Measurements from ENCODE around the gene SLC38A11. TPM values are rescaled to one million over a fixed set of nuclear protein-coding genes. Genes with fewer than 3 reads are reported as not detected.

SLC38A11 gene
- total RNA-seq, 1 experiment from 2014 or later: not detected

DNA sequence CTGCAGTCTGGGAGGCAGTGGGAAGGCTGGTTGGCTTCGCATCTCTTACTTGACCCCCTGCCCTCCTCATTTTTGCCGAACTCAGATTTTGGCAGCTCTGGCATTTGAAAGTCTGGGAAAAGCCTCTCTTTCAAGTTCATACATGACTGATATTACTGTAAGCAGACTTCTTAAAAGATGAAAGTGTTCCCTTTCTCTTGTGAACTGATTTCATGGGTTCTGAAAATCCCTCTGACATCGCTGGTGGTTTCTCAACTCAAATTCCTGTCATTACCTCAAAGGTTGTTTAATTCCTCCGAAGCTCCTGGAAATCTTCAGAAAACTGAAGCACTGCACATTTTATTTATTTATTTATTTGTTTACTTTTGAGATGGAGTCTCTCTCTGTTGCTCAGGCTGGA, 16.9 kb upstream of the SLC38A11 start:
- no peak for DNase-seq (ENCODE audit: low read depth)

DNA sequence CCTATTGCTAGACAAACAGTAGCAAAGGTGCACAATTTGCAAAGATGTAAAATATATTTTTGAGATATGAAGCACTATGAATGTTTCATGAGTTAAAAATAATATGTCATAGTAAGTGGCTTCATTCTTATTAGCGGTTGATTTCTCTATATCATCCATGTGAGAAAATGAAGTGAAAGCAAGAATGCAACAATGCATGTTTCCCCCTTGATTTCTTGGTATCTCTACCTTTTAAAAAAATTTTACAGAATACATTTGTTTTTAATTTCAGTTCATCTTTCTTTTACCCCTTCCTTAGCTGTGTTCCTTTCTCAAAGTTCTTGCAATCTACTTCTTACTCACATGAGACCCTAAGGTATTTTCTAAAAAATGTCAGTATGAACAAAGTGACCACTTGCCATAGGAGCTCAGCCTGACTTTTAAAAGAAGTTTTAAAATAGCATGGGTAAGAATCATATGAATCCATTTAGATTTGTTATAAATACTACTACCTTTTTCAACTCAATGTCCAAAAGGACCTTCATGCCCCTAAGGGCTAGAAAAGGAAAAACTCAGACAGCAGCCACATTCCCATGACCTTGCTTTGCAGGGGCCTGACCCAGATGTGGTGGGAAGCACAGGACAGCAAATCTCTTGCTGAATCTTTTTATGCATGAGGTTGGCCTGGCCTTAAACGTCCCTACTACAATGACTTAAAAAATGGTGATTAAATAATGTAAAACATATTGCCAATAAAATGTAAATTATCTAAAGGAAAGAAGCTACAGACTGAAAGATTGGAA, 14.8 kb upstream of the SLC38A11 start:
- no peak for DNase-seq (ENCODE audit: low read depth)

GRCh38 chr2:164967781-164968228, 12.5 kb upstream of the SLC38A11 start:
- peak; percentile 95 for DNase-seq (ENCODE audit: low read depth)

DNA sequence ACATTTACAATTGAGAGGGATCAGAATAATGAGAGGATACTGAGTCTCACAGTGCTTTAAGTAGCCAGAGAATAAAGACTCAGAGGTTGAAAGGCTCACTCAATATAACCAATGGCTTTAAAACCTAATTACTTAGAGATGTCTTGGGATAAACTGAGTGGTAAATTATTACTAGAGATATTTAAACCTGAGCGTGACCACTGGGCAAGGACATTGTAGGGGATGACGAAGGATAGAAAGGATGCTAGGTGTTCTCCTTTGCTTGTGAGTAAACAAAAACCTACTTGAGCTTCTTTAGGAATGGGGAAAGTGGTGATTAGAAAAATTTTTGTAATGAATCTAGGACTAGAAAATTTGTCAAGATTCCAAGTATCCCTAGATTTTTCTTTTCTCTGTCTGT, 12.0 kb upstream of the SLC38A11 start:
- no peak for DNase-seq (ENCODE audit: low read depth)

- no peak for DNase-seq (ENCODE audit: low read depth)
Observed at GRCh38 chr2:164964700-164965099, 9.4 kb upstream of the SLC38A11 start.

DNA sequence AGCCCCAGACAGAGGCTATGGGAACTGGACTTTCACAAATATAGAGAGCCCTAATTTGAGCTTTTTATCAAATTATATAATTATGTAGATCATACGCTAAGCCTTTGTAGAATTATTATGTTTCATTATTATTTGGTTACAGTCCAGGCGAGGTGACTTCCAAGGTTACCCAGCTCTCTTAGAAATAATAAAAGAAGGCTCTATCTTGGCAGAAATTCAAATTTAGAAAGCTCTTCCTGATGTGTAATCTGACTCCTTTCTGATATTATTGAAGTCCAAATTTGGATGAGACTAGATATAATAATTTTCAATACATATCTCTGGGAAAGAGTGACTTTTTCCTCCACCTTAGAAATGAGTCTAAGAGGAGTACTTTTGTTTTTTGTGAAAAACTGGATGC, 4.8 kb upstream of the SLC38A11 start:
- no peak for DNase-seq (ENCODE audit: low read depth)

DNA sequence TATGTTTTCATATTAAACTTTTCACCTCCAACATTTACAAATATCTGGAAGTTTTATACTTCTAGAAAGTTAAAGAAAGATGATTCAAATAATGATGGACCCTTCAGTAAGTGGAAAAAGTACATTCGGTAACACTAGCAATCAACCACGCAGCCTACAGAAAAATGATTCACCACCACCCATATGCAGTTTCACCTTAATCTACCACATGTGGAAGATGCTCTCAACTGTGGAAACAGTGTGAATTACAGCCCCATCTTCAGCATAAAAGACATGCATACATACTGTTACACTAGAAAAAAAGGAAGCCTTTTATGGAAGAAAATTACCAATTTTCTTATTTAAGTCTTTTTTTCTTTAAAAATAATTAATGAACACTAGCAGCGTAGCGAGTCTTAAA, 1.1 kb downstream of the SLC38A11 start:
- no peak for DNase-seq (ENCODE audit: low read depth)

- DNase-seq (ENCODE audit: low read depth): no peak
Observed at GRCh38 chr2:164953279-164953678, 2.0 kb downstream of the SLC38A11 start.

DNA sequence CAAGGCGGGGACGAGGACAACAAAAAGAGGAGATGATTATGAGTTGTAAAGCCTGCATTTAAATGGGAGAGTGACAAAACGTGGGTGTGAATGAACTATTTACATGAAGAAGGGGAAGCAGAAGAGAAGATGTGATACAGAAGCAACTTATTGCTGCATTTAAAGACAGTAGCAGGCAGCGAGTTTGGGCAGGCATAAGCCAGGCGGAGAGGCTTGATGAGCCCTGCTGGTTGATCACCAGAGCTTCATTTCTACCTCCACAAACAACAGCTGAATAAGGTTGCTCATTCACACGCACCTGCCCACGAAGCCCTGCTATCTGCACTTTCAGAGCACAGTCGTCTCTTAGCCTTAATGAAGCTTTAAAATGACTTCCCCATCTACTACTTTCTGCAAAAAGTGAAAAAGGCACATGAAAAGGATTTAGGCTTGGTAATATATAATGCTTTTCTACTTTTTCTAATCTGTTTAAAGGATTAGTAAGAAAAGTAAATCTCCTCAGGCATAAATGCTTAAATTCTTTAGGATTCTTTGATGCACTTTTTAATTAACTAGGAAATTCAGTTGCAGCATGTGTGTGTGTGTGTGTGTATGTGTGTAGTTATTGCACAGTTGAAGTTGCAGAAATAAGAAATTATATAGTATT, 3.1 kb downstream of the SLC38A11 start:
- no peak for DNase-seq (ENCODE audit: low read depth)

GRCh38 chr2:164948540-164948939, 6.8 kb downstream of the SLC38A11 start:
- no peak for DNase-seq (ENCODE audit: low read depth)

DNA sequence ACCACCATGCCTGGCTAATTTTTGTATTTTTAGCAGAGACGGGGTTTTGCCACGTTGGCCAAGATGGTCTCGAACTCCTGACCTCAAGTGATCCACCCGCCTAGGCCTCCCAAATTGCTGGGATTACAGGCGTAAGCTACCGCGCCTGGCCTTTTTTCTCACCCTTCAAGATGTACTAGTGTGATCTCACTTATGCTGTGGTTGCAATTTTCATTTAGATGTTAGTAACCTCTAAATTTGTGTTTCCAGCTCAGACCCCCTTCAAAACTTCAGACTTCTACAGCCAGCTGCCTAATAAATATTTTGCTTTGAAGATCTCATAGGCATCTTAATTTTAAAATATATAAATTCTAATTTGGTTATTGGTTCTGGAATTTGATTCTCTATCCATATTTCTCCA, 8.0 kb downstream of the SLC38A11 start:
- DNase-seq (ENCODE audit: low read depth): no peak

DNA sequence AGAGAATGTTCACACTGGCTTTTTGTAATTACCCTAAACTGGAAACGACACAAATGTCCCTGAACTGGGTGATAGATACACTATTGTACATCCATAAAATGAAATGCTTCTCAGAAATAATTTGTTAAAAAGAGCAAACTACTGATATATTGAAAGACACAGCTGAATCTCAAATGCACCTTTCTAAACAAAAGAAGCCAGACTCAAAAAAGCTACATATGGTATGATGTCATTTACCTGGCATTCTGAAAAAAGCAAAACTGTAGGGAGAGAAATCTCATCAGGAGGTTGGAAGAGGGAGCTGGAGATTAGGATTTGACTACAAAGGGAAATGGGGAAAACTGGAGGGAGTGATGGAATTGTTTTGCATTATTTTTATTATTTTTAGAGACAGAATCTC, 12.0 kb downstream of the SLC38A11 start:
- no peak for DNase-seq (ENCODE audit: low read depth)

DNA sequence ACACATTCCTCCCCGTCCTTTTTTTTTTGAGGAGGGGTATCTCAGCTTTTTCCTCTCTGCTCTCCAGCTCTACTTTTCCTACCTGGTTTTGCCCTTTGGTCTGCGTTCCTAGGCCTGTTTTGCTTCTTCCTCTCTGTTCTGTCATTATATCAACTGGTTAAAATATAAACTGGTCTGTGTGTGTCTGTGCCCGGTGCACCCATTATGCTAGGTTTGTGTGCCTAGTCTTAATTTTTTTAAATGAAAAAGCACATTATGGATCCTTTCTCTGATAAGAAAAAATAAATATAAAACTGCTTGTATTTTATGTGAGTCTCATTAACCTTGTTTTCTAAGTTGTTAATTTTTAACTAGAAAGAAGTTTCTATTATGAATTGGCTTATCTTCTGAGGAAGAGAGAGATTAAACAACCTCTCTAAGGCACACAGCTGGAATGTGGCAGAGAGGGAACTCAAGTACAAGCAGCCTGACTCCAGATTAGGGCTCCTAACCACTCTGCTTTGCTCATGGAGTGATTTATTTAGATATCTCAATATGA, 17.4 kb downstream of the SLC38A11 start:
- DNase-seq (ENCODE audit: low read depth): no peak

DNA sequence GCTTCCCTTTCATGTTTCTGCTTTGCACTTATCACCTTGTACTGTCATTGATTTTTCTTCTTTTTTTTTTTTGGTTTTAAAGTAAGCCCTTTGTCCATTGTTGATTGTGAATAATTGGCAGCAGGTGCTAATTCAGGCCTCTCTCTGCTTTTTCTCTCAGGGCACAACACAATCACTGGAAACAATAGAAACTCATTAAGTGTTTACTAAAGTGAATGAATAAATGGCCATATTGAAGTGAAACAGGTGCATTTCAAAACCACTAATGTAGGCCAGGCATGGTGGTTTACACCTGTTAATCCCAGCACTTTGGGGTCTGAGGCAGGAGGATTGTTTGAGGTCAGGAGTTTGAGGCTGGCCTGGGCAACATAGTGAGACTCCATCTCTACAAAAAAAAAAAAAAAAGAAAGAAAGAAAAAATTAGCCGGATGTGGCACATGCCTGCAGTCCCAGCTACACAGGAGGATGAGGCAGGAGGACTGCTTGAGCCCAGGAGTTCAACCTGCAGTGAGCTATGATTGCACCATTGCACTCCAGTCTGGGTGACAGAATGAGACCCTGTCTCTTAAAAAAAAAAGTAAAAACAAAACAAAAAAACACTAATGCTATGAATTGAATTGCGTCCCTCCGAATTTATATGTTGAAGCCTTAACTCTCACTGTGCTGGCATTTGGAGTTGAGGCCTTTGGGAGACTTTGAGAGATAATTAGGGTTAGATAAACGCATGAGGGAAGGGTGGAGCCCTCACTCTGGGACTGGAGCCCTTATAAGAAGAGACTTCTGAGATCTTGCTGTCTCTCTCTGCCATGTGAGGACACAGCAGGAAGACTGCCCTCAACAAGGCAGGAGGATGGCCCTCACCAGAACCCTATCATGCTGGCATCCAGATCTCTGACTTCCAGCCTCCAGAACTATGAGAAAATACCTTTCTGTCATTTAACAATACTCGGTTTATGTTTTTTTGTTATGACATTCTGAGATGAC, 19.9 kb downstream of the SLC38A11 start:
- no peak for DNase-seq (ENCODE audit: low read depth)

DNA sequence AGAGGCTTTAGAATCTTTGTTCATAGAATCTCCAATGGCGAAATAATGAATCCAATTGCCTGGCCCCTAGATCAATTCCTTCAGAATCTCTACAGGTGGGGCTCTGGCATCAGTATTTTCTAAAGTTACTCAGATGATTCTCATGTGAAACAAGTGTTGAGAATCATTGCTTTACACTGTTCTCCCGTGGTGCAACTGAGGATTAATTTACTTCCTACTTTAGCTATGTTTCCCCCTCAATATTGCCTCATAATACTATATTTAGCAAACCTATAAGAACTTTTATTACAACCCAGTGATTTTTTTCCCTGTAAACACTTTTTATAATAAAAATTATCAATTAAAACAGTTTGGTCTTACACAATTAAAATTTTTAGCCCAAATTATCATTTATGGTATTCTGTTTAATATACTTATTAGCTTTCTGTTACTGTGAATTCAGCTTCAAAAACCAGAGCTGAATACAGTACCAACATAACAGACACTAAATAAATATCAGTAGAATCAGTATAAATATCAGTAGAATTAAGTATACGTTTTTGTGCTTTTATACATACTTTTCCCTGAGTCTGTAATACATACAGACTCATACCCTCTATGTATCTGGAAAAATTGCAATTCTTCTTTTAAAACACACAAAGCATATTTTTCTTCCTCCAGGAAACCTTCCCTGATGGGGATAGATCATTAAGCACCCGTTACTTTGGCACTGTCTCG, 20.8 kb downstream of the SLC38A11 start:
- DNase-seq (ENCODE audit: low read depth): no peak

DNA sequence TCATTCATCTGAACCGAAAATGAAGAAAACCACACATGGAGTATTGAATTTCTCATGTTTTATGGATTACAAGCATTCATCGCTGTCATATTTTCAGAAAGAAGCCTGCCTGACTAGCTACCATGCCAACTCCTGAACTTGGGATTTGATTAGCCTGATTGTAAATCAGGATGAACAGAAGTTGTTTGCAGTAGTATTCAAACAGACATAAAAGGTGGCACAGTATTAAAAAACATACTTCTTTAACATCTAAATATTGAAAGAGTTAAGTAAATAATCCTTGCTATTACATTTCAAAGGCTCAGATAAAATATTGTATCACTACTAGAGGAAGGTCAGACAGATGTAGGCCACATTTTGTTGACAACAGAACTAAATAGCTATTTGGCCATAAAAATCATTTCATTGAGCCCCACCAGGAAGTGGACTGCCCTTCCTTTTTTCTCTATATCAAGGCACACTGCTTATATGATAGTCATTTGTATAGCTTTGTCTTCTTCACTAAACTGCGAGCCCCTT, 21.6 kb downstream of the SLC38A11 start:
- no peak for DNase-seq (ENCODE audit: low read depth)

- DNase-seq (ENCODE audit: low read depth): no peak
Observed at GRCh38 chr2:164932377-164932776, 22.9 kb downstream of the SLC38A11 start.

DNA sequence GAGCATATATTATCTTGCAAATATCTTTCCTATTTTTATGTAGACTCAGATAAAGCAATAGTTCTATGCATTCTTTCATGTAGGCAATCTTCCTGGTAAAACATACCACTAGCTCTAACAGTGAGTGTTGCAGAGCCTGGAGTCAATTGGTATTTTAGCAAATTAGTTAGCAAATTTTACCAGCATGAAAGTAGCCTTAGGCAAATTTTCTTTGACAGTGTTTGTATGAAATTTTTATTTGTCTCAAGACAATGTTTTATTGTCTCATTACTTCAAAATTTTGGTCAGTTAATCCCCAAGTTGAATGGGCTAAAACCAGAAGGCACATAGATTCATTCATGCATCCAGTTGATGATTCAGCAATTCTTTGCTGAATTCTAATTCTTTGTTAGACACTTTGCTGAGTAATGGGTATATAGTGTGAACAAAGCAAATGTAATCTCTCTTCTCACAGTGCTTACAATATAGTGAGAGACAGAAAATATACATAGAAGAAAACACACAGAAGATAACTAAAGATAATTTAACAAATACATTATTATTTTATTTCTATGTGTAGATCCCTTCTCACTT, 27.1 kb downstream of the SLC38A11 start:
- DNase-seq (ENCODE audit: low read depth): no peak

DNA sequence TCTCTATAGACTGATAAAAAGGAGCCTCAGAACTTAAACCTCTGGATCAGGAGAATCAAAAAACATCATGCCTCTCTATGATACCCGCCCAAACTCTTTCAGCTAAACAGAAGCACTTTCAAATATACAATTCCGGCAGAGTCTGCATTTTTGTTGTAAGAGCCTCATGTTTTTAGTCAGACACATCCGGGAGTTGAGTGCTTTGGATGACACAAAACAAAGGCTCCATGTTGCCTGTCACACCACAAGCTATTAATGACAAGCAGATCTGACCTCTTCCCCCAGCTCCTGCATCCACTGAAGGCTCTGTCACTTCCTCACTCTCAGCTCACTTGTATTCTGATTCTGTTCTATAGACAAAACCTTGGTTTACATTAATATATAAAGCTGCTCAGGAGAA, 33.2 kb downstream of the SLC38A11 start:
- no peak for DNase-seq (ENCODE audit: low read depth)

DNA sequence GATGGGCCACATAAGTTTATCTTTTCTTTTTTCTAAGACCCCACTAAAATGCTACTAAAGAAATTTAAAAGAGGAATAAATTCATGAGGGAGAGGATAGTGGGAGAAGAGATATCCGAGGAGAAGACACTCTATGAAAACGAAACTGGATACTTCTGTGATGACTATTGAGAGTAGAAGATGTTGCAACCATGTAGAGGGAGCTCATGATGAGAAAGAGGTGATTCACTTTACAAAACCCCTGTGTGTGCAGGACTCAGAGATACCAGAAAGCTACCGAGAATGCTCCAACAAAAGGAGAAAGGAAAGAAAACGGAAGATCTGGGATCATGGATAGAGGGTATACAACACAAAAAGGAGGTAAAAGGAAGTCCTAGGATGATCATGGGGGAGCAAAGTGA, 34.9 kb downstream of the SLC38A11 start:
- peak; percentile 94 for DNase-seq (ENCODE audit: low read depth)

Data from LHCN-M2 (cell line).